IPS-18c (cell line): ENCODE results near the gene SMTNL2.
"Not testable (repeated sequence)": the region's sequence is repeated elsewhere in the genome, so short reads cannot be mapped to it uniquely, and the experiment has no call there.

Source experiments
- H3K4me3 ChIP-seq: 2 replicates; pipeline ENCODE4 v1.7.0; 2013; ENCODE audit warnings: low read depth, mild to moderate bottlenecking, low read length, moderate library complexity; ENCODE audit not compliant: insufficient read depth
- H3K9me3 ChIP-seq: one replicate; pipeline ENCODE4 v1.6.1; 2013; ENCODE audit warnings: mild to moderate bottlenecking, low read length, moderate library complexity; ENCODE audit not compliant: control insufficient read depth, insufficient read depth

SMTNL2 gene

DNA sequence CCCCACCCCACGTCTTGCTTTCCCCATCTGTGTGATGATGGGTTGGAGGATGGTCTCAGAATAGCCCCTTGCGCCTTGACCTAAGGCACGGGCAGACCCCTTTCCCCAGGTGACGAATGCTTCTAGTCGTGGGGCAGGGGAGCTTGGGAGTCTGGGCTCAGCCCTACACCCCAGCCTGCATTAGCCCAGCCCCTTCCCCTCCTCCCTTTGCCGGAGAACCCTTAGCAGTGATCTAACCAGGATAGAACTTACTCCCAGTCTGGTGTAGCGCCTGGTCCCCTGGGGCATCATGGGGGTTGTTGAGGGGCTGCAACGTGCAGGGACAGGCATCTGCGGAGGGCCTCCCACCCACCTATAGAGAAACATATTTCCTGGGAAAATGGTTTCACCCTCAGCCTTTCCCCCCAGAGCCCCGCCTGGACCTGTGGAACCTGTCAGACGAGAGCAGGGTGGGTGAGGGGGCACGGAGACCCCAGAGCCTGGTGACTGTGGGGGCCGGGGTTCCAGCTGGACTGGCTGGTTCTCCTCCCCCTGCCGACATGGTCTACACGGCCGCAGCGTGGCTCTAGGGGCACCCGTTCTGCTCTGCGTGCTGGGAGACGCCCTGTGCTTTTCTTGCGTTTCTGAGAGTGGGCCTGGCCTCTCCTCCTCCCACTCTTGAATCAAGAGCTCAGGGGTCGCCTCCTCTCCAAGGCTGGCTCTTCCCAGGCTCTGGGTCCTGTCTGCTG lies 4.7 kb downstream of the SMTNL2 start:
- Histone ChIP-seq H3K9me3 (no peaks in the 10 kb centered on the region), H3K4me3 (no peak overlapping the region)

DNA sequence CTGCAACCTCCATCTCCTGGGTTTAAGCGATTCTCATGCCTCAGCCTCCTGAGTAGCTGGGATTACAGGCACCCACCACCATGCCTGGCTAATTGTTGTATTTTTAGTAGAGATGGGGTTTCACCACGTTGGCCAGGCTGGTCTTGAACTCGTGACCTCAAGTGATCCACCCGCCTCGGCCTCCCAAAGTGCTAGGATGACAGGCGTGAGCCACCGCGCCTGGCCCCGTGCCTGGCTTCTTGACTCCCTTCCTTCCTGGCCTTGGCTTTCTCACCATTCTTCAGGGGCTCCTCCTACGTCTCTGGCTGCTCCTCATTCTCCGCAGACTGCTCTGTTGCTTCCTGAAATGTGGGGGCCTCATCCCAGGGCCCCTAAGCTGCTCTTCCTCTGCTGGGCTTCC lies 5.7 kb downstream of the SMTNL2 start:
- H3K9me3 ChIP-seq, H3K4me3 ChIP-seq: not testable (repeated sequence)

DNA sequence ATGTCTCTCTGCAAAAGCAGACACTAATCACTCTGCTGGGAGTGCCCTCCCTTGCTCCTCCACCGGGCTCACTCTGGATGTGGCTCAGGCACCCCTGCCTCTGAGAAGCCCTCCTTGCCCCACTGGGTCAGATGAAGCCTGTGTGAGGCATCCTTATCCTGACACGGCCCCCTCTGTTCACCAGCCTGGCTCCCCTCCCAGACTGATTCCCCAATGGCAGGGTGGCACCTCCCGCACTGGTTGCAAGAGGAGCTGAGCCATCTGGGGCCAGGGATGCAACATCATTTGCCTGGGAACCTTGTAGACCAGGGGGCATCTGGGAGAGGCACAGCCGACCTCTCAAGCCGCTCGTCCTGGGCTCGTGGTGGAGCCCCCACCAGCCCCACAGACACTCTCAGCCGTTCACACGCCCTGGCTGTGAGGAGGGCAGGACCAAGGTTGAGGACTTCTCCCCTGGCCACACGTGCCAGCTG lies 6.7 kb downstream of the SMTNL2 start:
- Histone ChIP-seq H3K9me3 (peaks cover 2% of the 10 kb centered on the region), H3K4me3 (no peak overlapping the region)

DNA sequence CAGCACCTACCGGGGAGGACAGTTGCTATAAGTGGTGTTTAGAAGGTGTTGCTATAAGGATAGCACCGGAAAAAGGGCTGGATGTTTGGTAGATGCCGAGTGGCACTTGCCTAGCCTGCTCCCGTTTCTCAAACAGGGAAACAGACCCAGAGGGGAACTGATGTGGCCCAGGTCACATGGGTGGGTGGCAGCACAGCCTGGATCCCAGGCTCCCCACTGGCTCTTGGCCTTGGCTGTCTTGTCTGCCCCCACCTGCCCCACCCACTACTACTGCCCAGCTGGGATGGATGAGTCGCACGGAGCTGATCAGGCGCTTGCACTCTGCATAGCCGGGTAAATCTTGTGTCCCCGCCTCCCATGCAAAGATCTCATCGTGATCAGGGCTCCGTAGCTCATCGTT lies 7.2 kb downstream of the SMTNL2 start:
- Histone ChIP-seq H3K9me3 (peaks cover 2% of the 10 kb centered on the region), H3K4me3 (no peak overlapping the region)

DNA sequence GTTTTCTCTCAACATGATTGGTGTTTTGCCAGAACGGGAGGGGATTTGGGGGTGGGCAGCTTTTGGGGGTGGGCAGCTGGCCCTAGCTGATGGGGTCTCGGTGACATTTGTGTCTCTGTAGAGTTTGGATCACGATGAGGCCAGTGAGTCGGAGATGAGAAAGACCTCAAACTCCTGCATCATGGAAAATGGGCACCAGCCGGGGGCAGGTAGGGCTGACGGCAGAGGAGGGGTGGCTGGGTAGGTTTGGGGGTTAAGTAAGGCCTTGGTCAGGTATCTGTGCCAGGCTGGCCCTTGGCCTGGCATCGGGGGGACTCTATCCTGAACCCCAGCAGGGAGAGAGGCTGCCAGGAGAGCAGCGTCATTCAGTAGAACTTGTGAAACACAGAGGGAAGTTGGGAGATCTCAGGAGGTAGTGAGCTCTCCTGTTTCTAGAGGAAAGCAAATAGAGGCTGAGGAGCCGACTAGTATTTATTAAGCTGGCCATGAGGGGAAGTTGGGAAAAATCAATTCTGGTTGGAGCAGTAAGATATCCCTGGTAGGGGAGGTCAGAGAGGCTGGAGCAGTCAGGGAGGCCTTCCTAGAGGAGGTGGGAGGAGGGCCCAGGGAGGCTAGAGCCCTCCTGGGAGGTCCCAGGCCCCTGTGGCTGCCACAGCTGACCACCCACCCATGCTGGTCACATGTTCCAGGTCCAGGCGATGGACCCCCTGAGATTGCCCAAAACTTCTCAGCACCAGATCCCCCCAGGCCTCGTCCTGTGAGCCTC lies 8.1 kb downstream of the SMTNL2 start:
- H3K9me3 ChIP-seq = peaks cover 2% of the 10 kb centered on the region
- H3K4me3 ChIP-seq = no peak overlapping the region

DNA sequence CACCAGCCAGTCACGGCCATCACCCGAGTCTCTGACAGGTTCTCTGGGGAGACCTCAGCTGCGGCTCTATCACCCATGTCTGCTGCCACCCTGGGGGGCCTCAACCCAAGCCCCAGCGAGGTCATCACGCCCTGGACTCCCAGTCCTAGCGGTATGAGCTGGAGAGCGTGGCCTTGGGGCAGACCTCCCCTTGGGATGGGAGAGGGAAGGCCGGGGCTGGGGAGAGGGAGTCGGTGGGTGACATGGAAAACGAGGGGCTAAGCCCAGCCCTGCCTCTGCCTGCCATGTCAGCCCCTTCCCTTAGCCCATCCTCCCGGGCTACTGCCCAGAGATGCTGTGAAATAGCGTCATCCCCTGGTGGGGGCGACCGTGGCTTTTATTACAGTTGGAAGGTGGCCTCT lies 8.7 kb downstream of the SMTNL2 start:
- no peak overlapping the region for H3K4me3 ChIP-seq
- peaks cover 2% of the 10 kb centered on the region for H3K9me3 ChIP-seq

DNA sequence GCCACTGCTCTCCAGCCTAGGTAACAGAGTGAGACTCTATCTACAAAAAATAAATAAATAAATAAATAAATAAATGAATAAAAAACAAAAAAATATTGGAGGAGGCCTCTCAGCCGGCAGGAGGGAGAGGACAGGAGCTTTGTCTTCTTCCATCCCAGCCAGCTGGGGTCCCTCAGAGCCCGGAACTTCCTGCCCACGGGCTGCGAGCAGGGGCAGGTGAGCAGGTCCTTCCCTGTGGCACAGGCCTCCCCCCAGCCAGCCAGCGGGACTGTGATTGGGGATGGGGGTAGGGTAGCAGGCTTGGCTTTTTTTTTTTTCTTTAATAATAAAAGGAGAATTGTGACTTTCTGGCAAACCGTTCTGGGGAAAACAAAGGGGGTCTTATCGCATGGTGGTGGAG lies 10.1 kb downstream of the SMTNL2 start:
- no peak overlapping the region for H3K4me3 ChIP-seq
- peaks cover 2% of the 10 kb centered on the region for H3K9me3 ChIP-seq

DNA sequence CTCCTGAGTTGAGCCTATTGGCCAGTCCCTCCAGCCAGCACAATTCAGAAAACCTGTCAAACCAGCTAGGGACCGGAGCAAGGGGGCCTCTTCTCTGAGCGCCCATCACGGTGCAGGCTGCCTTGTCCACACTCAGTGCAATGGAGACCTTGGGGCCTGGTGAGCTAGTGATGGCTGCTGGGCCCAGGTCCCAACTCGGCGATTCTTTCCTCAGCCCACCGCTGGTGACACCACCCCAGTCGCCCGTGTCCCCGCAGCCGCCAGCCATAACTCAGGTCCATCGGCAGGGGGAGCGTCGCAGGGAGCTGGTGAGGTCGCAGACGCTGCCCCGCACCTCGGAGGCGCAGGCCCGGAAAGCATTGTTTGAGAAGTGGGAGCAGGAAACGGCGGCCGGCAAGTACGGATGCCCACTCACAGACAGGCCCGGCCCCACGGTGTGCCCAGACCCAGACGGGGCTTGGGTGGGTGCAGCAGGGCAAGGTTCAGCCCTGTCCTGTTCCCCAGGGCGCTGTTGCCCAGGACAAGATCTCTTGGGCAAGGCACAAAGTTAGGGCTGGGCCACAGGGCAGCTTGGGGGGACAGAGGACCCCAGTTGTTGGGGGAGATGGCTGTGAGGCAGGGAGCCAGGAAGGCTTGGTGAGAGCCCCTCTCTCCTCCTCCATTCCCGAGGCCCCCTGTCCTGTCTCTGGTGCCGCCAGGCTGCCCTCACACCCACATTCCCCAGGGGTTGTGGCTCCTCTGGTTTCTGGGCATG lies 10.8 kb downstream of the SMTNL2 start:
- Histone ChIP-seq H3K4me3 (no peak overlapping the region), H3K9me3 (peaks cover 2% of the 10 kb centered on the region)

DNA sequence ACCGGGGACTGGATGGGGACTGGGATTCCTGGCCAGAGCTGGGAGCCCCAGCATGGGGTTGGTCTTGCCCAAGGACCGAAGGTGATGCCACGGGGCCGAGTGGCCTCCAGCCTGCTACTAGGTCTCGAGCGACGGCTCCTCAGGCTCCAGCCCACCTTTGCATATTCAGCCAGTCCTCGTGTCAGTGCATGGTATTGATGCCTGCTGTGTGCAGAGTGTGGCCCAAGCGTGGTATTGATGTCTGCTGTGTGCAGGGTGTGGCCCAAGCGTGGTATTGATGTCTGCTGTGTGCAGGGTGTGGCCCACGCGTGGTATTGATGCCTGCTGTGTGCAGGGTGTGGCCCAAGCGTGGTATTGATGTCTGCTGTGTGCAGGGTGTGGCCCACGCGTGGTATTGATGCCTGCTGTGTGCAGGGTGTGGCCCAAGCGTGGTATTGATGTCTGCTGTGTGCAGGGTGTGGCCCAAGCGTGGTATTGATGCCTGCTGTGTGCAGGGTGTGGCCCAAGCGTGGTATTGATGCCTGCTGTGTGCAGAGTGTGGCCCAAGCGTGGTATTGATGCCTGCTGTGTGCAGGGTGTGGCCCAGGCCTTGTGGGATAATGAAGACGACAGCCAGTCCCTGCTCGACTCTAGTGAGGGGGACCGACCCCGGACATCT lies 11.5 kb downstream of the SMTNL2 start:
- not testable (repeated sequence) for H3K4me3 ChIP-seq, H3K9me3 ChIP-seq

DNA sequence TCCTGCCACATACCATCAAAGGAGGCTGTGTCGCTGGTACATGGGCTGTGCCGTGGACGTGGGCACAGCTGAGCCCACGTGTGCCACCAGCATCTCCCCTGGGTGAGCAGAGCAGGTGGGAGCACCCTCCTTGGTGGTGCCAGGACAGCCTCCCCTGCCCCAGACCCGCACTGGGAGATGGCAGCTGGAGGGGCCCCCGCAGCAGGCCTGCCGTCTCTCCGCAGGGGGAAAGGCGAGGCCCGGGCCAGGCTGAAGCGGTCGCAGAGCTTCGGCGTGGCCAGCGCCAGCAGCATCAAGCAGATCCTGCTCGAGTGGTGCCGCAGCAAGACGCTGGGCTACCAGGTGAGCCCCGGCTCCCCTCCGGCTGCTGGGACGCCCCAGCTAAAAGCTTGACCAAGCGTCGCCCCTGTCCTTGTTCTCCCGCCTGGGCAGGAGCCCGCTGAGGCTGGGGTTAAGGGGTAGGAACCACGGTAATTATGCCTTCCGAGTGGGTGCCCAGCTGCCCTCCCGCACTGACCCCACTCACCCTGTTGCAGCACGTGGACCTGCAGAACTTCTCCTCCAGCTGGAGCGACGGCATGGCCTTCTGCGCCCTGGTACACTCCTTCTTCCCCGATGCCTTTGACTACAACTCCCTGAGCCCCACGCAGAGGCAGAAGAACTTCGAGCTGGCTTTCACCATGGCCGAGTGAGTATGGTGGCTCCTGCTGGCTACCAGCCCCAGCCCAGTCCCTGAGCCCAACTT lies 12.5 kb downstream of the SMTNL2 start:
- Histone ChIP-seq H3K4me3 (no peak overlapping the region), H3K9me3 (peaks cover 2% of the 10 kb centered on the region)

DNA sequence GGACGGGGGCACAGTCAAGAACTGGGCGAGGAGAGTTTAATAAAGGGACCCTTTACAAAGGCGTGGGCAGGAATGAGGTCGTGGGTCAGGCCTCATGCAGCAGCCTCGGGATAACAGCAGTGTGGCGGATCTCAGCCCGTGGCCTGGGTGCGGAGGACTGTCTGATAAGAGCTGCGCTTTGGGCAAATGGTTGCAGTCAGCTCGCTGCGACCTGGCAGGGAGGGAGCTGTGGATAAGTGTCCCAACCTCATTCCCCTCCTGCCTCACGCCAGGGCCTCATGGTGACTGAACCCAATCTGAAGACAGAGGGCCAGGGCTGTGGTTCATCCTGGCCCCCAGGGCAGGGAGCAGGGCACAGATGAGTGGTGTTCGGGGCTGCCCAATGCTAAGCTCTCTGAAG lies 13.6 kb downstream of the SMTNL2 start:
- H3K9me3 ChIP-seq = peaks cover 2% of the 10 kb centered on the region
- H3K4me3 ChIP-seq = no peak overlapping the region

DNA sequence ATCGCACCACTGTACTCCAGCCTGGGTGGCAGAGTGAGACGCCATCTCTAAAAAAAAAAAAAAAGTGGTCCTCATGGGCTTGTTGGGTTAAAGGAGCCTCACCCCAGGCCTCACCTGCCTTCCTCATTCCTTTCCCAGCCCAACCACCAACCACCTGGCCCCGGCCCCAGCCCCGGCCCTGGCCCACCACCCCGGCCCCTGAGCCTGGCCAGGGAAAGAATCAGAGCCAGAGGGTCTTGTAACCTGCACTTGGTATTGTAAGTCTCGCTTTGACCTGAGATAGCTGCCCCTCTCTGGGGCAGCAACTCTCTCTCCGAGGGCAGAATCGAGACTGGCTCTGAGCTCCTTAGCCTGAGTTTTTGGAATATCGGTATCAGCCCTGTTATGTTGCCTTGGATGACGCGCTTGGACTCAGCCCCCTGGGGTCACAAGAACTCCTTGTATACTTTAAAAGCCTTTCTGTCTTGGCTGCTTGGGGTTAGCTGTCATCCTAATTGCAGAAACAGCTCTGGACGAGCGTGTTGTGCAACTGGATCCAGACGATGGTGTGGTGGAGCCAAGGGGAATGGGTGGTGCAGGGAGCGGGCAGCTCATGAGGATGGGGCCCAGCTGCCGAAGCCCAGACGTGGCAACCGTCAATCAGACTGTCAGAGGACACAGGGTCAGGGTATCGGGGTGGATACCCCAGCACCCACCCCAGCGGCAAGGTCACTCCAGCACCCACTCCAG lies 14.6 kb downstream of the SMTNL2 start:
- no peak overlapping the region for H3K4me3 ChIP-seq
- peaks cover 2% of the 10 kb centered on the region for H3K9me3 ChIP-seq

DNA sequence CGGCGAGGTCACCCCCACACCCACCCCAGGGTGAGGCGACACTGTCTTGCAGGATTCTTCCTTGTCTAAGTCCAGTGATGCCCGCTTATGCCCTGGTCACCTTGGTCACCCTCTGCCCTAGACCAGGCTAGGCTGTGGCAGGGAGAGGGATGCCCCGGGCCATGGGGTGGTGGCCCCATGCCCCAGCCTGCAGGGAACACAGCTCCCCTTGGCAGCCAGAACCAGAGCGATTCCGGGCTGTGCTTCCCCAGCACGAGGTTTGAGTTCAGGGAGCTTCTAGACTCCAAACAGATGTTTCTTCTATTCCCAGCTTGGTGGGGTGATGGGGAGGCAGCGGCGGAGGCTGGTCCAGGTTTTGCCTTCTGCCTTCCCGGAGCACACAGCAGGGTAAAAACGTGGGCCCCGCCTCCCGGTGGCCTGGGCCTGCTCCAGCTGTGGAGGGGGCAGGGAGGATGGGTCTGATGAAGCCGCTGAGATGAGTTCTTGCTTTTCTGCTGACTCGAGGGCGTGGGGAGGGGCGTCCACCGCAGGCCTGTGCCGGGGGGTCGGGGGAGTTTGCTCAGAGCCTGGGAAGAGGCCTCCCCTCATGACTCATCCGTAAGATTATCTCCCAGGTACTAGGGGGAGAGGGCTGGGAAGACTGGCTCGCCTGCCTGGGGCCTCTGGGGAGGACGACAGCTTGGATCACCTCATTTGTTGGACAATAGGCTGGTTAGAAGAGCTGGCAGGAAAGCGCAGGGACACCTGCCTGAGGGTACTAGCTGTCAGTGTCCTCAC lies 15.4 kb downstream of the SMTNL2 start:
- Histone ChIP-seq H3K4me3 (peak overlapping the region; percentile 28; the same call in 1 of the 2 replicates), H3K9me3 (peaks cover 2% of the 10 kb centered on the region)

DNA sequence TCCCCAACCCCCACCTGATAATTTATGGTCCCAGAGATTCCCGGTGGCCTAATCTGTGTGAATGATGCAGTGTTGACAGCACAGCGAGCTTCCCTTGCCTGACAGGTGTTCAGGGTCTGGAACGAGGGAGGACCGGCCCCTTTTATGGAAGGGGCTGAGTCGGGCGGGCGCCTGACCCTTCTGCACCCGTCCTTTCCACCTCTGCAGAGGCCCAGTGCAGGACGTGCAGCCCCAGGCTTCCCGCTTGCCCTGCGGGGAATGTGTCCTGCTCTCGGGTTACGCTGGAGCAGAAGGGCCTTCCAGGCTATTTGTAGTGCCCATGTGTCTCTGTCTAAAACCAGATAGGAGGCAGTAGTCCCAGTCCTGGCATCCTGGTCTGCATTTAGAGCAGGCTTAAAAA lies 16.2 kb downstream of the SMTNL2 start:
- H3K4me3 ChIP-seq = no peak overlapping the region; the same call in 1 of the 2 replicates

DNA sequence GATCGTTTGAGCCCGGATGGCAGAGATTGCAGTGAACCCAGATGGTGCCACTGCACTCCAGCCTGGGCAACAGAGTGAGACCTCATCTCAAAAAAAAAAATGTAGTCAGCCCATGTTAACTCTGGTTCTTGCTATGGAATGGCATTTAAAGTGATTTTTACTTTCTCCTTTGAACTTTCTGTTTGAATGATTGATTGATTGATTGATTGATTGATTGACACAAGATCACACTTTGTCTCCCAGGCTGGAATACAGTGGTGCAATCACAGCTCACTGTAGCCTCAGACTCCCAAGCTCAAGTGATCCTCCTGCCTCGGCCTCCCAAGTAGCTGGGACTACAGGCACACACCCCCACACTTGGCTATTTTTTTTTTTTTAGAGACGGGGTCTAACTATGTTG lies 17.0 kb downstream of the SMTNL2 start:
- Histone ChIP-seq H3K4me3 (no peak overlapping the region), H3K9me3 (no peaks in the 10 kb centered on the region)

More for the DNA sequence above, 16.2 kb downstream of the SMTNL2 start:
- H3K9me3 ChIP-seq = peaks cover under 1% of the 10 kb centered on the region
